ENCODE measurements around the gene XPO1.
"Not testable (repeated sequence)": the region's sequence is repeated elsewhere in the genome, so short reads cannot be mapped to it uniquely, and the experiment has no call there.

XPO1 gene

GRCh38 chr2:61536180-61536571 lies 2.0 kb downstream of the XPO1 start:
- DNase-seq (ENCODE audit: low read depth in 2 of 2): no peak

GRCh38 chr2:61535449-61535848 lies 2.7 kb downstream of the XPO1 start:
- no peak for DNase-seq (ENCODE audit: low read depth in 2 of 2)

GRCh38 chr2:61534926-61535325 lies 3.2 kb downstream of the XPO1 start:
- DNase-seq (ENCODE audit: low read depth in 2 of 2): no peak

- no peak for DNase-seq (ENCODE audit: low read depth in 2 of 2)
Measured at GRCh38 chr2:61530749-61531148, 7.4 kb downstream of the XPO1 start.

GRCh38 chr2:61529944-61530735 lies 8.0 kb downstream of the XPO1 start:
- DNase-seq (ENCODE audit: low read depth in 2 of 2): no peak

GRCh38 chr2:61520261-61520660 lies 17.9 kb downstream of the XPO1 start:
- no peak for DNase-seq (ENCODE audit: low read depth in 2 of 2)

- no peak for DNase-seq (ENCODE audit: low read depth in 2 of 2)
Measured at GRCh38 chr2:61512768-61513398, 25.3 kb downstream of the XPO1 start.

- no peak for DNase-seq (ENCODE audit: low read depth in 2 of 2)
Measured at GRCh38 chr2:61510674-61511671, 27.2 kb downstream of the XPO1 start.

GRCh38 chr2:61504949-61505348 lies 33.2 kb downstream of the XPO1 start:
- no peak for DNase-seq (ENCODE audit: low read depth in 2 of 2)

GRCh38 chr2:61499060-61499459 lies 39.1 kb downstream of the XPO1 start:
- no peak for DNase-seq (ENCODE audit: low read depth in 2 of 2)

GRCh38 chr2:61493523-61493942 lies 44.6 kb downstream of the XPO1 start:
- DNase-seq (ENCODE audit: low read depth in 2 of 2): no peak

GRCh38 chr2:61492476-61492875 lies 45.7 kb downstream of the XPO1 start:
- no peak for DNase-seq (ENCODE audit: low read depth in 2 of 2)

GRCh38 chr2:61485281-61485680 lies 52.9 kb downstream of the XPO1 start:
- no peak for DNase-seq (ENCODE audit: low read depth in 2 of 2)

- no peak for DNase-seq (ENCODE audit: low read depth in 2 of 2)
Measured at GRCh38 chr2:61478086-61478485, 60.1 kb downstream of the XPO1 start.

- not testable (repeated sequence) for DNase-seq (ENCODE audit: low read depth in 2 of 2)
Measured at GRCh38 chr2:61476929-61477589, 61.1 kb downstream of the XPO1 start.

GRCh38 chr2:61471905-61472805 lies 66.0 kb downstream of the XPO1 start:
- DNase-seq (ENCODE audit: low read depth in 2 of 2): no peak

GRCh38 chr2:61470965-61471904 lies 66.9 kb downstream of the XPO1 start, which contains the start of gene USP34:
TSS of gene USP34 (minus strand) at chr2:61471087. CDS start at chr2:61470692, 395 bp downstream.
- DNase-seq (ENCODE audit: low read depth in 2 of 2): peak; percentile 85 to 87

GRCh38 chr2:61470122-61470951 lies 67.8 kb downstream of the XPO1 start:
- peak; percentile 69 to 76 for DNase-seq (ENCODE audit: low read depth in 2 of 2)
